GM19043 (cell line): ENCODE measurements around the gene GPRIN1.
"Not testable (repeated sequence)": the region's sequence is repeated elsewhere in the genome, so short reads cannot be mapped to it uniquely, and the experiment has no call there.

Experiments
- ATAC-seq: cut with Tn5 transposase; IDR thresholded peaks from one replicate; pipeline ENCODE4 v1.9.1; 2021; ENCODE audit warnings: low read depth; ENCODE audit not compliant: unreplicated experiment

Gene GPRIN1

DNA sequence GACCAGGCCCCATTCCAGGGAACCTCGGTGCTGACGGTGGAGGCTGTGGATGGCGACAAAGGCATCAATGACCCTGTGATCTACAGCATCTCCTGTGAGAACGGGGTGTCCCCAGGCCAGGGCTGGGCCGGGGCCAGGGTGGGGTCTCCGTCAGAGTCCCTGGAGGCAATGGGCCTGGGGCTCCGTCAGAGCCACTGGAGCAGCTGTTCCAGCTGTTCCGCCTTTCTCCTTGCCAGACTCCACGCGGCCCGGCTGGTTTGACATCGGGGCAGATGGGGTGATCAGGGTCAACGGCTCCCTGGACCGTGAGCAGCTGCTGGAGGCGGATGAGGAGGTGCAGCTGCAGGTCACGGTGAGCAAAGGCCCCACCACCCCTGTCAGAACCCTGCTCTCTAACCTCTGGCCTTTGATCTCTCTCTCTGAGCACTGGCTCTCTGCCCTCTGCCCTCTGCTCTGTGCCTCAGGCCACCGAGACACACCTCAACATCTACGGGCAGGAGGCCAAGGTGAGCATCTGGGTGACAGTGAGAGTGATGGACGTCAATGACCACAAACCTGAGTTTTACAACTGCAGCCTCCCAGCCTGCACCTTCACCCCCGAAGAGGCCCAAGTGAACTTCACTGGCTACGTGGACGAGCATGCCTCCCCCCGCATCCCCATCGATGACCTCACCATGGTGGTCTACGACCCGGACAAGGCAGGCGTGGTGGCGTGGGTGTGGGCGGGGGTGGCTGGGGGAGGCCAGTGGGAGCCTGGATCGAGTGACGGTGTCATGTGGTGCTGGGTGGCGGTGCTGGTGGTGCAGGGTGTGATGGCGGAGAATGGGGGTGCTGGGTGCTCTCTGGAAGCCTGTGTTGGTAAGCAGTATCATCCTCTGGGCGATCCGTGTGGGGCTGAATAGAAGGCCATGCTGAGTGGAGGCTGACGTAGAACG, 34.2 kb downstream of the GPRIN1 start:
- no peak for ATAC-seq

DNA sequence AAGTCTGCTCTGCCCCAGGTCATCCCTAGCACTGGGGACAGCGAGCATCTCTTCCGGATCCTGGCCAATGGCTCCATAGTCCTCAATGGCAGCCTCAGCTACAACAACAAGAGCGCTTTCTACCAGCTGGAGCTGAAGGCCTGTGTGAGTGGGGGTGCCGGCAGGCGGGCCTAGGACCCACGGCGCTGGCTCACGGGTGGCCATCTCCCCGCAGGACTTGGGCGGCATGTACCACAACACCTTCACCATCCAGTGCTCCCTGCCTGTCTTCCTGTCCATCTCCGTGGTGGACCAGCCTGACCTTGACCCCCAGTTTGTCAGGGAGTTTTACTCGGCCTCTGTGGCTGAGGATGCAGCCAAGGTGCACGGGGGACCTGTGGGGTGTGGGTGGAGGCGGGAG, 34.9 kb downstream of the GPRIN1 start:
- no peak for ATAC-seq

DNA sequence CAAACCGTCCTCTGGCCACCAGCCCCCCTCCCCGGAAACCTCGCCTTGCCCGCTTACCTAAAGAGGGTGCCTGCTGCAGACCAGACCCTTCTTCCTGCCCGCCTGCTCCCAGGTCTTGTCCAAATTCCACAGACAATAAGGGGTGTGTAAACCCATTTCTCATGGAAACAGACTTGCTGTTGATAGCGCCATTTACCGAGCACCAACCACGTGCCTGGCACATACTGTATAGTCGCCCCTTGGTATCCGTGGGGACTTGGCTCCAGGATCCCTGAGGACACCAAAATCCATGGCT, 35.7 kb downstream of the GPRIN1 start:
- no peak for ATAC-seq

DNA sequence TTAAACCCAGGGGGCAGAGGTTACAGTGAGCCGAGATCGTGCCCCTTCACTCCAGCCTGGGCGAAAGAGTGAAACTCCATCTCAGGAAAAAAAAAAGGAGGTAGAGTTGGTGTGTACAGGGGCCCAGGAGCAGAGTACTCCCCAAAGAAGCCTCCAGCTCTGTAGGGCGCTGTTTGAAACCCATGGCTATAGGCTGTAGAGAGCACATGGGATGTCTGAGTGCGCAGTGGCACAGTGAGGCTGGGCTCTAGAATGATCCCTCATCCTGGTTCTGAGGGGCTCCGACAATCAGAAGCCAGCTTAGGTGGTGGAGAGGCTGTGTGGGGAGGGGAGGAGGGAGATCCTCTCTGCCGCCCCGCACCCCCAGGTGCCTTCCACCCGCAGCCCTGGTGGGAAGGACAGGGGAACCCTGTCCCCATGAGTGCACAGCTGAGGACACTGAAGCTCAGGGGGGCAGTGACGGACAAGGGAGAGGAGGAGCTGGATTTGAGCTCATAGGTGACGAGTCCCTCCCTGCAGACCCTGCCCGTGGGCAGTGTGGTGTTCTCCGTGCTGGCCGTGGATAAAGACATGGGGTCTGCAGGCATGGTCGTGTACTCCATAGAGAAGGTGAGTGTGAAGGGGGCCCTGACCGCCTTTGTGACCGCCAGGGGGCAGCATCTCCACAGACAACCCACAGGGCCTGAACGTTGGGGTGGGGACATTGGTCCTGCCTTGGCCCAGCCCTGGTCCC, 36.2 kb downstream of the GPRIN1 start:
- no peak for ATAC-seq

DNA sequence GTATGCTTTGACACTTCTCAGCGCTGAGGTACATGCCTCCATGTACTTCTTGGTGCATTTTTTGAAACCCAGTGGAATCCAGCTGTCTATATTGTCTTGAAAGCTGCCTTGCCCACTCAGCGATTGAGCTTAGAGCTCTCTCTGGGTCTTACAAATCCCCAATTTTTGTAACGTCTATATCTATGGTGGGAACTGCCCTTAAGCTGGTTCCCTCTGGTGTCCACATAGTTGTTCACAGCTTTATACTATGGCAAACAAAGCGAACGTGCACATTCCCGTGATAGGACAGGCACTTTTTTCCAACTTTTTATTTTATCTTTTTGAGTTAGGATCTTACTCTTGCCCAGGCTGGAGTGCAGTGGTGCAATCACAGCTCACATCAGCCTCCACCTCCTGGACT, 39.9 kb downstream of the GPRIN1 start:
- ATAC-seq, result no peak

DNA sequence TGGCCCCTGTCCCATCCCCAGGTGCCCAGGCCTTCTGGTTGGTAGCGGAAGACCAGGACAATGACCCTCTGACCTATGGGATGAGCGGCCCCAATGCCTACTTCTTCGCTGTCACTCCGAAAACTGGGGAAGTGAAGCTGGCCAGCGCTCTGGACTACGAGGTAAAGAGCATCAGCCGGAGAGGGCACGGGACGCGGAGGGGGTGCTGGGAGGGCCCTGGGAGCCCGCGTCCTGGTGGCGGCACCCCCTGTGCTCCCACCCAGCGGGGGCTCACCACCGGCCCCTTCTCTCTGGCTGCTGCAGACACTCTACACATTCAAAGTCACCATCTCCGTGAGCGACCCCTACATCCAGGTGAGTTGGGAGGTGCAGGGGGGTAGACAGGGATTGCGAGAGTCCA, 41.3 kb downstream of the GPRIN1 start:
- ATAC-seq, result no peak

DNA sequence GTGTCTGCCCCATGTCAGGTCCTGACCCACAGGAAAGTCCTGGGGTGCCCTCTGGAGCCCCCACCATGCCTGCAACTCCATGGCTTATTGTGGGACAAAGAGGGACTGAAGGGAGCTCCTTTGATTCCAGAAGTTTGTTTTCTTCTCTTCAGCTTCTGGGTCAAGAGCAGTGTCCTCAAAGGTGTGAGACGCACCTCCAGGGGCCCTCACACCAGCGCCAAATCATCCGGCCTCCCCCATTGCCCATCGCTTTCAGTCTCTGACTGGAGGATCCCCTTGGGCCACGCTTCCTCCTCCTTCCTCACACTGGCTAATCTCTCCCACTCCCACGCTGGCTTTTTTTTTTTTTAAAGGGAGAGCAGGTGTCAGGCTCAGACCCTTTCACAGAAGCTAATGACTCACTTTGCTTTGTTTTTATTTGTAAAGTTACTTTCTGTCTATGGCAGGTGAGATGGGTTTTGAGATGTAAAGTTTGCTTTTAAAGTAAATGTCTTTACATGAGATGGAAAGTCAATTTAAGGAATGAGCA, 44.1 kb downstream of the GPRIN1 start:
- ATAC-seq, result no peak

DNA sequence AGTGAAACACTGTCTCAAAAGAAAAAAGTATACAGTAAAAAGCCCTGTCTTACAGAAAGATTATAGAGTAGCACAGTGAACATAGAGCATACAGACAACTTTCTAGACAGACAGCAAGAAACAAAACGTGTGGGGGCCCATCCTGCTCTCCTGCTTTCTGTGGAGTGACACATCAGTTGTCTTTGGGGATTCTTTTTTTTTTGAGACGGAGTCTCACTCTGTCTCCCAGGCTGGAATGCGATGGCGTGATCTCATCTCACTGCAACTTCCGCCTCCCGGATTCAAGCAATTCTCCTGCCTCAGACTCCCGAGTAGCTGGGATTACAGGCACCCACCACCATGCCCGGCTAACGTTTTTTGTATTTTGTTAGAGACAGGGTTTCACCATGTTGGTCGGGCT, 46.0 kb downstream of the GPRIN1 start:
- no peak for ATAC-seq

DNA sequence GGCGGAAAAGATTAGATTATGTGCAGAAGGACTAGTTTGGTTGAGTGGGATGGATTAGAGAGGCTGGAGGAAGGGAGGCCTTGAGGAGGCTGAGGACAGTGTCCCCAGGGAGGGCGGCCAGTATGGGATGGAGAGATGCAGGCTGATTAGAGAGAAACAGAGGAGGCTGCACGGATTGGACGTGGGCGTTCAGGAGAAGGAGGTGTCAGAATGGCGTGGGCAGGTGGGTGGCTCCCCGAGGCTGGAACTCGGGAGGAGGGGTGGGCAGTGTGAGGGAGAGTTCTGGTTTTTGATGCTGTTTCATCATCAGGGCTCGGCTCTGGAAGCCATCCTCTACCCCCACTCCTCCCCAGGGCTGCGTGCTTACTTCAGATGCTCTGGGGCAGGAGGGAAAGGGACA, 47.8 kb downstream of the GPRIN1 start:
- ATAC-seq, result no peak

DNA sequence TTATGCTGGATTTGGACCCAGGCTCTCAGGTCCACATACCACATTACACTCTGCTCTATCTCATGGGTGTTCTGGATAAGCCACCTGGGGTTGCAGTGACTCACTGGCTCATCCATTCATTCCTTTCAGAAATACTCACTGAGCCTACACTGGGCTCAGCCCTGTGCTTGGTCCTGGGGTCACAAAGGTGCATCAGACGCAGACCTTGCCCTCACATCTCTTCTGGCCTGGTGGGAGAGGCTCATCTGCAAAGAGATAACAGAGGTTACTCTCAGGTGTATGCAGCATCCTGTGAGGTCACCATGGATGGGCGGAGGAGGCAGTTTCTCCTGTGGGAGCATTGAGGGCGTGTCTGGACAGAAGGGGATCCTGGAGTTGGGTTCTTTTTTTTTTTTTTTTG, 48.7 kb downstream of the GPRIN1 start:
- ATAC-seq, result no peak

DNA sequence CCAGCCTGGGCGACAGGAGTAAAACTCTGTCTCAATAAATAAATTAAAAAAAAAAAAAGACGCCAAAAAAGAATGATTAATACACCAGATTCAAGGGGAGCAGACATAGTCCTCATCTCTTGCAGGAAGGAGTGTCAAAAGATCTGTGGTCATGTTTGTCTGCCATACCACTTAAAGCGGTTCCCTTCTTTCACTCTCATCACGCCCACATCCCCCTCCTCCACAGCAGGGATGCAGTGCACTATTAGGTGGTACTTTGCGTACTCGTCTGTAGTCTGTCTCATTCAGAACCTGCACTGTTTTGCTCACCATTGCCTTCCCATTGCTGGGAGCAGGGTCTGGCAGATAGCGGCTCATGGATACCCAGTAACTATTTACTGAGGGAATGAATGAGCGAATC, 49.6 kb downstream of the GPRIN1 start:
- no peak for ATAC-seq

DNA sequence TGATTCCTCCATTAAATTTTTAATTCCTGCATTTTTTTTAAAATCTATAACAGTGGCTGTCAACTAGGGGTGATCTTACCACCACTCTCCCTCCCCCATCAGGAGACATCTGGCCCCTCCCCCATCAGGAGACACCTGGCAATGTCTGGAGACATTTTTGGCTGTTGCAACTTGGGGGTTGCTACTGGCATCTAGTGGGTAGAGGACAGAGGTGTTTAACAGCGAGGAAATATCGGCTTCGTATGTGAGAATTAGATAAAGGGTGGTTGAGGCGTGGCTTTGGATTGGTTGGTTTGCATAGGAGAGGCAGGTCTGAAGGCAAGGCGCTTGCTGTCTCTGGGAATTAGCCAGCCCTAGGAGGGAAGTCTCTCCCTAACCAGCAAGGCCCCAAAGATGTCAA, 50.3 kb downstream of the GPRIN1 start:
- no peak for ATAC-seq

DNA sequence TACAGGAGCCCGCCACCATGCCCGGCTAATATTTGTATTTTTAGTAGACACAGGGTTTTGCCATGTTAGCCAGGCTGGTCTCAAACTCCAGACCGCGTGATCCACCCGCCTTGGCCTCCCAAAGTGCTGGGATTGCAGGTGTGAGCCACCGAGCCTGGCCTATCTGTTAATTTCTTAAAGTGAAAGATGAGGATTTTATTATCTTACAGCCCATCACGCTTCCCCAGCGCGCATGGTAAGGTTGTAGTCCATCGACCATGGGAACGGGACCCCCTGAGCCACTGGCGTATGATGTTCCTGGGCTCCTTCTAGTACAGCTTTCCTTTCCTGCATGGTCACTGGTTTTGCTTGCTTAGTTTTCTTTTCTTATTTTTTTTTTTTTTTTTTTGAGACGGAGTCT, 52.1 kb downstream of the GPRIN1 start:
- ATAC-seq, result no peak

DNA sequence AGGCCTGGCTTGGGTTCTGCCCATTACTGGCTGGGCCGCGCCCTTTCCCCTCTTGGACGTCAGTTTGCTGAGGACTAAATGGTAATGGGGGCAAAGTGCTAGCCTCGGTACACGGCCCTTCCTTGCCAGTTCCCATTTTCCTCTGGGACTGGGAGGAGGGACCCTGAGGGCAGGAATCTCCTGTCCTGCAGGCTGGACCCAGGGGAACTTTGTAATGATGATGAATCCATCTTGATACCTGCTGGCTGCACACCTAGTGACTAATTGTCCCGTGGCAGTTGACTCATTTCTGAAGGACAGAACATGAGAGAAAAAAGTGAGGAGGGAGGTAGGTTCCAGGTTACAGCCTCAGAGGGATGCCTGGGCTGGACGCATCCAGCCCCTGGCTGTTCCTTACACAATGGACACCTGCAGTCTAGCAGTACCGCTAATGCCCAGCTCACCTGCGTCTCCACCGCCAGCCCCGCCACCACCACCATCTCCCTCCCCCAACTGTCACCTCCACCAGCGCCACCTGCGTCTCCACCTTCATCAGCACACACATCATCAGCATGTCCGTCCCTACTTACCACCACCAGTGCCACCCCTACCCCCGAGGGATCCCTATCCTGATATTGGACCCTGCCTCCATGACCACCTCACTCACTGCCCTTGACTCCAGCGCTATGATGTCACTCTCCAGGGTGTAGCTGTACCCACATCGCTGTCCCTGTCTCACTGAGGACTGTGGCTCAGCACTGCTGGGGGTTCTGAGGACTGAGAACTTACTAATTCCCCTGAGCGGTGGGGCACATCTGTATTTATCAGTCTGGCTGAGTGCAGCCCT, 56.5 kb downstream of the GPRIN1 start:
- no peak for ATAC-seq

DNA sequence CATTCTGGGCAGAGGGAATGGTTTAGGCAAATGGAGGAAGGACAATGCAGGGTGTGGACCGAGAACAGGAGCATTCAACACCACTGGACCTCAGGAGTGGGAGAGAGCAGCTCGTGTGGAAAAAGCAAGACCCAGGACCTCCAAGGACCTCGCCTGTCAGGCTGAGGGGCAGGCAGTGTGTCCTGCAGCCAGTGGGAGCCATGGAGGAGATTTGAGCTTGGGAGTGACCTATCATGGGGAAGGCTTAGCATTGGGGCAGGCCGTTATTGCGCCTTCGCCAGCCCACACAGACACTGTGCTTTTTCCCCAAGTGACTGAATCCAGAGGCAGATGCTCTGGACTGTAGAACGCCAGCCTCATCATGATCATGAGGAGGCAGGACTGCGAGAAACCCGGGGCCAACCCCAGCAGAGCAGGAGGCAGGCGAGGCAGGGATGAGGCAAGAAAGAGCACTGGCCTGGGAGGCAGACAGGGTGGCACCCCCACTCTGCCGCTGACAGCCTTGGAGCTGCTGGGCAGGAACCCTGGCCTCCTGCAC, 57.6 kb downstream of the GPRIN1 start:
- no peak for ATAC-seq

DNA sequence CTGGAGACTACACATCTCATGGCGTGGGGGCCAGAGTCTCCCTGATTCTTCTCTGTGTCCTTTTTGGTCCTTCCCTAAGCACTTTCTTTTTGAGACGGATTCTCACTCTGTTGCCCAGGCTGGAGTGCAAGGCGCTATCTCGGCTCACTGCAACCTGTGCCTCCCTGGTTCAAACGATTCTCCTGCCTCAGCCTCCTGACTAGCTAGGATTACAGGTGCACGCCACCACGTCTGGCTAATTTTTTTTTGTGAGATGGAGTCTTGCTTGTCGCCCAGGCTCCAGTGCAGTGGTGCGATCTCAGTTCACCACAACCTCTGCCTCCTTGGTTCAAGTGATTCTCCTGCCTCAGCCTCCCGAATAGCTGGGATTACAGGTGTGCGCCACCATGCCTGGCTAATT, 59.0 kb downstream of the GPRIN1 start:
- not testable (repeated sequence) for ATAC-seq

DNA sequence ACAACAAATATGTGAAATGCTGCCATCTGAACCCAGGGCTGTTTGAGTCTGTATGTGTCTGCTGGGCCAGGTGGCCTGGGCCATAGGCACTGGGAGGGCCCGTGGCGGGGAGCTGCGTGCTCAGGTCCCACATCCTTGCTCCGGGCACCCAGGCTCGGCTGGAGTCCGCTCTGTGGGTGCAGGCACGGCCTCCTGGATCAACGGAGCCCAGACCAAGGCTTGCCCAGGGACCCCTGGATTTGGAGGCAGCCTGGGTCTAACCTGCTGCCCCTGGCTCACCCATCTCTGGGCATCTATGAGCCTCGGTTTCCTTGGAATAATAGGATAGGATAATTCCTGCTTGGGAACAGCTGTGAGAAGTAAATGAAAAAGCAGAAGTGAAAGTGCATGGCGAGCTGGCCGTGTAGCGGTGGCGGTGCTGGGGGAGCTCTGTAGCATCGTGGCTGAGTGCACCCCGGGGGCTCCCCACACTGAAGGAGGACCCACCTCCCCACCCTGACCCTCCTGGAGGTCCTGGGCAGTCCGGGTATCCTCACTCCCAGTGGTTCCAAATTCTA, 59.6 kb downstream of the GPRIN1 start:
- no peak for ATAC-seq

DNA sequence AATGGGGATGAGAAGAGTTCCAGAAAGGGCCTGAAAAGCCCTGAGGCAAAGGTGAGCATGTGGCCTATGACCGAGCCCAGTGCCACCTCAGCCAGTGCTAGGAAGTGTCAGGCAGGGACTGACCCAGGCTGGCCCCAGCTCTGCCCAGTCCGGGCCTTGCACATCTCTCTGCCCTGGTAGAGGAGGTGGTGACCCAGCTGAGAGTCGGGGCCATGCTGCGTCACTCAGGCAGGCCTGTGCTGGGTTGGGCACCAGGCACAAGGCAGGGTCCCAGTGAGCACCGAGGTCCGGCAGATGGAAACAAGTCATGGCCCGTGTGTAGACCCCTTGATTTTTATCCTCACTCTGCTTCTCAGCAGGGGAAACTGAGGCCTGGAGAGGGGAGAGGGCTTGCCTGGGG, 60.1 kb downstream of the GPRIN1 start:
- no peak for ATAC-seq

DNA sequence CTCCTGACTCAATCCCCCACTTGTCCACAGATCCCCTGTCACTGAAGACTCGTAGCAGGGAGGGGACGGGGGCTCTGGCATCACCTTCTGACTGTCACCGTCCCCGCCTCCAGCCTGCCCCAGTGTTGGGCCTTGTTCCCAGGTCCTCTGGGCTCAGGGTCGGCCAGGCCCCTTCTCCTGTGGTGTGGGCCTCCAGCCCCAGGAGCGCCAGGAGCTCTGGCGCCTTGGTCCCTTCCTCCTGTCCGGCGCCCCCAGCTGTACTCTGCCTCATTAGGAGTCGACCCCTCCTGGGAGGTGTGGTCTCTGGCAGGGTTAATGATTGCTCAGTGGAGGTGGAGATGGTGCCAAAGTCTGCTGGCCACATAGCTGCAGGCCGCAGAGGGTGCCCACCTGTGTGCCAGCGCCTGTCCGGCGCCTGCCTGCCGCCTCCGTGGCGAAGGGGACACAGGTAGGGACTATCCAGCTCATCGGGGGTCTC, 61.0 kb downstream of the GPRIN1 start, which contains the start of gene CDHR2:
CDHR2 (plus strand) TSS at position 376 of the 478 bp plus-strand sequence. CDS start 16,011 bp downstream, outside the sequence.
- no peak for ATAC-seq

DNA sequence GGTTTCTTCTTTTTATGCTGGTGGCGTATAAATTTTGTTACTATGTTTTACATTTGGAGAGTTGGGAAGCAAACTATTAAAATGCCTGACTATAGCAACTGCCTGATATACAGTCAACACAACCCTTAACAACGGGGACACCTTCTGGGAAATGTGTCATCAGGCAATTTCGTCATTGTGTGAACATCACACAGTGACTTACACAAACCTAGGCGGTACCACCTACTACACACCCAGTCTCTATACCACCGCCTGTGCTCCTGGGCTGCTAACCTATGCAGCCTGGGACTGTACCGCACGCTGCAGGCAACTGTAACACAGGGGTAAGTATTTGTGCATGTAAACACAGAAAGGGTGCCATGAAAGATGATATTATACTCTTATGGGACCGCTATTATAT, 62.2 kb downstream of the GPRIN1 start:
- no peak for ATAC-seq
